GM23338 (cell line): ENCODE measurements around the gene COG6. TPM values are rescaled to one million over a fixed set of nuclear protein-coding genes. Genes with fewer than 3 reads are reported as not detected.

Experiments used
- ATAC-seq: fragments of 200-7000 bp; cut with Tn5 transposase; 3 replicates; pipeline ENCODE4 v1.9.1; 2020
- DNase-seq: peaks from one replicate; pipeline ENCODE4 v3.0.0-alpha.2; 2015; ENCODE audit warnings: low spot score
- H2AFZ ChIP-seq: fragments of 200-600 bp; sonication (generic); 2 replicates; pipeline ENCODE4 v1.8.0; 2016; ENCODE audit warnings: antibody characterized with exemption, mild to moderate bottlenecking, moderate library complexity
- H3F3A ChIP-seq: fragments of 200-600 bp; sonication (generic); replicated peaks from 2 replicates; pipeline ENCODE4 v1.8.0; 2017; ENCODE audit warnings: antibody characterized with exemption, mixed run types, low read depth
- H3K27ac ChIP-seq: fragments of 200-600 bp; sonication (generic); 2 replicates; pipeline ENCODE4 v1.6.1; 2016; ENCODE audit warnings: low read depth
- H3K27me3 ChIP-seq: fragments of 200-600 bp; sonication (generic); 2 replicates; pipeline ENCODE4 v1.8.0; 2016; ENCODE audit warnings: mild to moderate bottlenecking, mixed run types, moderate library complexity; ENCODE audit not compliant: insufficient read depth
- H3K36me3 ChIP-seq: fragments of 200-600 bp; sonication (generic); 2 replicates; pipeline ENCODE4 v1.8.0; 2016; ENCODE audit warnings: mild to moderate bottlenecking; ENCODE audit not compliant: insufficient read depth
- H3K4me1 ChIP-seq: fragments of 200-600 bp; sonication (generic); 2 replicates; pipeline ENCODE4 v1.8.0; 2016; ENCODE audit warnings: mild to moderate bottlenecking, moderate library complexity; ENCODE audit not compliant: insufficient read depth
- H3K4me2 ChIP-seq: fragments of 200-600 bp; sonication (generic); 2 replicates; pipeline ENCODE4 v1.7.1; 2017; ENCODE audit warnings: mixed run types
- H3K4me3 ChIP-seq: fragments of 200-600 bp; sonication (generic); 2 replicates; pipeline ENCODE4 v1.6.1; 2016; ENCODE audit warnings: mixed run types
- H3K79me2 ChIP-seq: fragments of 200-600 bp; sonication (generic); replicated peaks from 2 replicates; pipeline ENCODE4 v1.8.0; 2017; ENCODE audit warnings: mild to moderate bottlenecking; ENCODE audit not compliant: insufficient read depth
- H3K9me2 ChIP-seq: fragments of 200-600 bp; sonication (generic); 2 replicates; pipeline ENCODE4 v1.8.0; 2017; ENCODE audit not compliant: insufficient read depth
- H4K20me1 ChIP-seq: fragments of 200-600 bp; sonication (generic); replicated peaks from 2 replicates; pipeline ENCODE4 v1.8.0; 2017; ENCODE audit warnings: mild to moderate bottlenecking; ENCODE audit not compliant: insufficient read depth
- H3K27ac Mint-ChIP-seq: 2 replicates; pipeline ENCODE4 v1.8.0; 2020; ENCODE audit warnings: inconsistent platforms, mild to moderate bottlenecking, moderate library complexity, mixed read lengths
- H3K27me3 Mint-ChIP-seq: 3 replicates; pipeline ENCODE4 v1.8.0; 2022; ENCODE audit warnings: low read depth, mild to moderate bottlenecking, moderate library complexity, mixed read lengths, inconsistent platforms; ENCODE audit not compliant: insufficient read depth, poor library complexity
- H3K36me3 Mint-ChIP-seq: 3 replicates; pipeline ENCODE4 v1.8.0; 2021; ENCODE audit warnings: low read depth, mild to moderate bottlenecking, inconsistent platforms, moderate library complexity, mixed read lengths
- H3K4me1 Mint-ChIP-seq: 3 replicates; pipeline ENCODE4 v1.8.0; 2020; ENCODE audit warnings: mild to moderate bottlenecking, inconsistent platforms, mixed read lengths
- H3K4me3 Mint-ChIP-seq: 3 replicates; pipeline ENCODE4 v1.8.0; 2021; ENCODE audit warnings: moderate library complexity, mild to moderate bottlenecking, inconsistent platforms, mixed read lengths
- H3K9me3 Mint-ChIP-seq: 3 replicates; pipeline ENCODE4 v1.8.0; 2020; ENCODE audit warnings: moderate library complexity, mild to moderate bottlenecking, inconsistent platforms, mixed read lengths
- CREB1 ChIP-seq: fragments of 250-450 bp; sonication (Bioruptor Pico); IDR thresholded peaks from 2 replicates; pipeline ENCODE4 v1.5.0; 2020; ENCODE audit warnings: low read depth, mild to moderate bottlenecking, moderate library complexity
- ETS1 ChIP-seq: IDR thresholded peaks from 2 replicates; pipeline ENCODE4 v1.6.1; 2016; ENCODE audit warnings: antibody characterized with exemption
- EZH2 ChIP-seq: fragments of 200-600 bp; sonication (generic); IDR thresholded peaks from one replicate; pipeline ENCODE4 v1.8.0; 2017; ENCODE audit warnings: antibody characterized with exemption, mild to moderate bottlenecking, low read depth; ENCODE audit not compliant: unreplicated experiment
- EZH2phosphoT487 ChIP-seq: fragments of 200-600 bp; sonication (generic); IDR thresholded peaks from one replicate; pipeline ENCODE4 v1.8.1; 2018; ENCODE audit warnings: antibody characterized with exemption; ENCODE audit not compliant: unreplicated experiment
- JUNB ChIP-seq: IDR thresholded peaks from one replicate; pipeline ENCODE4 v1.6.1; 2016; ENCODE audit warnings: antibody characterized with exemption; ENCODE audit not compliant: unreplicated experiment
- NANOG ChIP-seq: IDR thresholded peaks from 2 replicates; pipeline ENCODE4 v1.6.1; 2016; ENCODE audit warnings: antibody characterized with exemption, borderline replicate concordance
- POLR2AphosphoS5 ChIP-seq: IDR thresholded peaks from 2 replicates; pipeline ENCODE4 v1.6.1; 2016; ENCODE audit warnings: antibody characterized with exemption, low read depth
- STAT1 ChIP-seq: IDR thresholded peaks from one replicate; pipeline ENCODE4 v1.6.1; 2016; ENCODE audit warnings: antibody characterized with exemption; ENCODE audit not compliant: unreplicated experiment
- ZNF114 ChIP-seq: fragments of 250-450 bp; sonication (Bioruptor Pico); IDR thresholded peaks from 2 replicates; pipeline ENCODE4 v1.5.0; 2020; ENCODE audit warnings: mild to moderate bottlenecking, moderate library complexity
- polyA plus RNA-seq: library from polyadenylated mRNA; unstranded; fragments of >200 nt; fragmentation: Nextera tagmentation; extraction: Ambion mirVana; gene quantifications from 2 replicates; pipeline ENCODE4 v1.2.1, GENCODE V29; 2016
- total RNA-seq: library from RNA; depleted of rRNA; stranded (reverse); fragments of >200 nt; shearing (Covaris generic); gene quantifications from 2 replicates; pipeline ENCODE4 v1.2.3, GENCODE V29; 2014
- TF ChIP-seq, protein P1 (sequence below), 2 experiments: fragments of 200-600 bp in 1 of 2; sonication (generic) in 1 of 2; conservative IDR thresholded peaks; 2 replicates each; pipeline versions ENCODE4 v1.5.1 to v1.6.1; 2016 to 2017; ENCODE audit warnings: antibody characterized with exemption in 2 of 2, low read depth in 2 of 2, mild to moderate bottlenecking in 2 of 2, moderate library complexity in 1 of 2

Gene COG6
- total and polyA plus RNA-seq, 2 experiments from 2014 or later = 10.0 to 23.6 TPM

DNA sequence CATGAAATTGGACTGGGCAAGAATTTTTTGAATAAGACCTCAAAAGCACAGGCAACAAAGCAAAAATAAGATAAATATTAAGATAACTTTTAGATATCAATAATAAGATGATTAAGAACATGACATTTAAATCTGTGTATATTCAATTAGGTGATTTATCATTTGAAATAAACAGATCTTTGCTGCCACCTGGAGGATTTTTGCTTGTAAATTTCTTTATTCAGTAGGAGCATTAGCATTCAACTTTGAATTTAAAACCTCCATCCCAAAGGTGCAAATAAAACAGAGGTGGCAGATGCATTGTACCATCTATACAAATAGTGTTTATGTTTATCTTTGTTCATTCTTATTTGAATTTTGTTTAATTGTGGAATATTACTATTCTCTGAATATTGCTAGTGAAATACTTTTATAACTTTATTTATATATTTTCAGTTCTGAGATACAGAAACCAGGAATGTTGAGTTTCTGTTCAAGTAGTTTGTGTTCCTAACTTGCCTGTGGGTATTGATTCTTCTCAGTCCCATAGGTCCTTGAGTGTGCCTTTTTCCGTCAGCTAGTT is 20.9 kb downstream of the COG6 start:
- H4K20me1 ChIP-seq = no peaks in the 10 kb centered on the region
- TF ChIP-seq, protein P1, sequence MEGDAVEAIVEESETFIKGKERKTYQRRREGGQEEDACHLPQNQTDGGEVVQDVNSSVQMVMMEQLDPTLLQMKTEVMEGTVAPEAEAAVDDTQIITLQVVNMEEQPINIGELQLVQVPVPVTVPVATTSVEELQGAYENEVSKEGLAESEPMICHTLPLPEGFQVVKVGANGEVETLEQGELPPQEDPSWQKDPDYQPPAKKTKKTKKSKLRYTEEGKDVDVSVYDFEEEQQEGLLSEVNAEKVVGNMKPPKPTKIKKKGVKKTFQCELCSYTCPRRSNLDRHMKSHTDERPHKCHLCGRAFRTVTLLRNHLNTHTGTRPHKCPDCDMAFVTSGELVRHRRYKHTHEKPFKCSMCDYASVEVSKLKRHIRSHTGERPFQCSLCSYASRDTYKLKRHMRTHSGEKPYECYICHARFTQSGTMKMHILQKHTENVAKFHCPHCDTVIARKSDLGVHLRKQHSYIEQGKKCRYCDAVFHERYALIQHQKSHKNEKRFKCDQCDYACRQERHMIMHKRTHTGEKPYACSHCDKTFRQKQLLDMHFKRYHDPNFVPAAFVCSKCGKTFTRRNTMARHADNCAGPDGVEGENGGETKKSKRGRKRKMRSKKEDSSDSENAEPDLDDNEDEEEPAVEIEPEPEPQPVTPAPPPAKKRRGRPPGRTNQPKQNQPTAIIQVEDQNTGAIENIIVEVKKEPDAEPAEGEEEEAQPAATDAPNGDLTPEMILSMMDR (conservative IDR thresholded peaks at IDR 0.05; ENCODE audit: low read depth in 2 of 2) = peak in 1 of 2 experiments; percentile 59; a peak in 2 of 4 replicates
- no peak for TF ChIP-seq ZNF114 (CRISPR knock-in tag)
- no peaks in the 10 kb centered on the region for H3K4me1 ChIP-seq
- no peak overlapping the region for H3K4me3 ChIP-seq
- no peaks in the 10 kb centered on the region for H3K9me2 ChIP-seq
- no peak overlapping the region for H3K4me3 Mint-ChIP-seq
- H3K4me2 ChIP-seq = no peak overlapping the region
- peaks cover 23% of the 10 kb centered on the region for H3K36me3 Mint-ChIP-seq
- H3K79me2 ChIP-seq = no peaks in the 10 kb centered on the region
- no peaks in the 10 kb centered on the region for H3K27me3 Mint-ChIP-seq
- H3K27ac ChIP-seq = no peak overlapping the region
- DNase-seq (peak; percentile 77), ATAC-seq (no peak)
- H2AFZ ChIP-seq = no peak overlapping the region
- H3K4me1 Mint-ChIP-seq = no peaks in the 10 kb centered on the region
- no peaks in the 10 kb centered on the region; the same call in 2 of the 3 replicates for H3K9me3 Mint-ChIP-seq
- H3K27ac Mint-ChIP-seq = no peak overlapping the region
- H3K27me3 ChIP-seq = no peaks in the 10 kb centered on the region
- H3K36me3 ChIP-seq = no peaks in the 10 kb centered on the region; the same call in 1 of the 2 replicates
- no peaks in the 10 kb centered on the region for H3F3A ChIP-seq

GRCh38 chr13:39682310-39682709 is 26.8 kb downstream of the COG6 start:
- Histone ChIP-seq H3K4me1 (no peaks in the 10 kb centered on the region), H3K27me3 (no peaks in the 10 kb centered on the region), H3K36me3 (no peaks in the 10 kb centered on the region; the same call in 1 of the 2 replicates), H3K27ac (no peak overlapping the region), H3K9me2 (no peaks in the 10 kb centered on the region), H3K79me2 (no peaks in the 10 kb centered on the region), H3F3A (no peaks in the 10 kb centered on the region), H3K4me3 (no peak overlapping the region), H4K20me1 (no peaks in the 10 kb centered on the region), H2AFZ (no peak overlapping the region), H3K4me2 (no peak overlapping the region)
- no peak overlapping the region for H3K27ac Mint-ChIP-seq
- H3K27me3 Mint-ChIP-seq = no peaks in the 10 kb centered on the region
- peaks cover 20% of the 10 kb centered on the region for H3K36me3 Mint-ChIP-seq
- no peaks in the 10 kb centered on the region; the same call in 2 of the 3 replicates for H3K9me3 Mint-ChIP-seq
- DNase-seq (no peak), ATAC-seq (no peak)
- H3K4me3 Mint-ChIP-seq = no peak overlapping the region
- H3K4me1 Mint-ChIP-seq = no peaks in the 10 kb centered on the region
- TF ChIP-seq POLR2AphosphoS5 (no peak), EZH2 (no peak), ZNF114 (CRISPR knock-in tag) (no peak), JUNB (no peak), NANOG (no peak), STAT1 (no peak), ETS1 (no peak), CREB1 (no peak), EZH2phosphoT487 (no peak)
- TF ChIP-seq, protein P1 (conservative IDR thresholded peaks at IDR 0.05; ENCODE audit: low read depth in 2 of 2) = no peak
